AG10803 (cell line): ENCODE measurements around the gene PDLIM3.
A peak's percentile ranks its signal among the peaks of the same experiment; 100 is the strongest.

ENCODE experiments used
- DNase-seq: peaks from one replicate; pipeline ENCODE4 v3.0.0; 2010; ENCODE audit warnings: low read depth
- H3K4me3 ChIP-seq: 2 replicates; pipeline ENCODE4 v1.5.1; 2011; ENCODE audit warnings: mild to moderate bottlenecking, low read length, control low read depth
- TF ChIP-seq, protein P1 (sequence below): conservative IDR thresholded peaks from 2 replicates; pipeline ENCODE4 v1.5.1; 2011; ENCODE audit warnings: mild to moderate bottlenecking, low read length, control low read depth, inconsistent platforms

PDLIM3 gene, protein sequence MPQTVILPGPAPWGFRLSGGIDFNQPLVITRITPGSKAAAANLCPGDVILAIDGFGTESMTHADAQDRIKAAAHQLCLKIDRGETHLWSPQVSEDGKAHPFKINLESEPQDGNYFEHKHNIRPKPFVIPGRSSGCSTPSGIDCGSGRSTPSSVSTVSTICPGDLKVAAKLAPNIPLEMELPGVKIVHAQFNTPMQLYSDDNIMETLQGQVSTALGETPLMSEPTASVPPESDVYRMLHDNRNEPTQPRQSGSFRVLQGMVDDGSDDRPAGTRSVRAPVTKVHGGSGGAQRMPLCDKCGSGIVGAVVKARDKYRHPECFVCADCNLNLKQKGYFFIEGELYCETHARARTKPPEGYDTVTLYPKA

DNA sequence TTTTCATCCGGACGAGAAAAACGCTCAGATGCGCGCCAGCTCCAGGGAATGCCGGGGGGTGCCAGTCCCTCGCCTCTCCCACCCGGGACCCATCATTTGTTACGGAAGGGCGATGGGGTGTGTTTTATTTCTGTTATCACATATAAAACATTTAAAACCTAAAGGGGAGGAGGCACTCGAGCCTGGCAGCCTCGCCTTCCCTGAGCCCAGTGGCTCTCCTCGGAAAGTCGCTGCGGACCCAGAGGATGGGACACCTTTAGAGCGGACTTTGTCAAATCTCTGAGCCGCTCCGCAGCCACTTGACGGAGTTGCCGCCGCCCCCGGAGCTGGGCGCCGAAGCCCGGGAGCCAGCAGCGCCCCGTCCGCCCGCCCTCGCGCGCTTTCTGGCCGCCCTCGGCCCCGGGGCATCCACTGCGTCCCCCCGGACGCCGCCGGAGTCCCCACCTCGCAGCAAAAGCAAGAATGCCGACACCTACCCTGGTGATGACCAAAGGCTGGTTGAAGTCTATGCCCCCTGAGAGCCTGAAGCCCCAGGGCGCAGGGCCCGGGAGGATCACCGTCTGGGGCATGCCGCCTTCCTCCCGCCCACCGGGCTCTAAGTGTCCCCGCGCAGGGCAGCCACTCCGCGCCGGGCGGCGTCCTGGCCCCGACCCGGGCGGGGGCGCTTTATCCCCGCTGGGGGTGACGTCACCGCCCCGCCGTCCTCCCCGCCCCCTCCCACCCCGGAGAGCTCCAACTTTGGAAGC is at the start of gene PDLIM3:
Gene PDLIM3, minus strand, starts transcription at position 642 of the 746 bp plus-strand sequence. Its CDS starts 73 bp downstream, at position 569.
- no peak for DNase-seq
- H3K4me3 ChIP-seq, result peak within 1 kb of the TSS; percentile 51

DNA sequence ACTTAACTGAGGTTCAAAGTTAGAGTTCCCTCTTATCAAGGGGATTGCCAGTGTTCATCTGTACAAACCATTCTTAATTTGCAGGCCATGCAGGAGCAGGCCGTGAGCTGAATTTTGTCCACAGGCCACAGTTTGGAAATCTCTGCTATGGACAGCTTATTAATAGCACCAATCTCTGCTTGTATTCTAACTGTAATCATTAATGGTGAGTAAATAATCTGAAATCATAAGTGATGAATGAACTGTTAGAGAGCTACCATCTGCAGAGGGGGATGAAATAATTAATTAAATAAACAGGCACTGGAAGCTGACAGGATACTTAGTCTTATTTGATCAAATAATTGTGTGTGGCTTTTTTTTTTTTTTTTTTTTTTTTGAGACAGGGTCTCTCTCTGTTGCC is 48.5 kb upstream of the PDLIM3 start:
- DNase-seq, result no peak
- H3K4me3 ChIP-seq, result no peak overlapping the region
- TF ChIP-seq, protein P1, sequence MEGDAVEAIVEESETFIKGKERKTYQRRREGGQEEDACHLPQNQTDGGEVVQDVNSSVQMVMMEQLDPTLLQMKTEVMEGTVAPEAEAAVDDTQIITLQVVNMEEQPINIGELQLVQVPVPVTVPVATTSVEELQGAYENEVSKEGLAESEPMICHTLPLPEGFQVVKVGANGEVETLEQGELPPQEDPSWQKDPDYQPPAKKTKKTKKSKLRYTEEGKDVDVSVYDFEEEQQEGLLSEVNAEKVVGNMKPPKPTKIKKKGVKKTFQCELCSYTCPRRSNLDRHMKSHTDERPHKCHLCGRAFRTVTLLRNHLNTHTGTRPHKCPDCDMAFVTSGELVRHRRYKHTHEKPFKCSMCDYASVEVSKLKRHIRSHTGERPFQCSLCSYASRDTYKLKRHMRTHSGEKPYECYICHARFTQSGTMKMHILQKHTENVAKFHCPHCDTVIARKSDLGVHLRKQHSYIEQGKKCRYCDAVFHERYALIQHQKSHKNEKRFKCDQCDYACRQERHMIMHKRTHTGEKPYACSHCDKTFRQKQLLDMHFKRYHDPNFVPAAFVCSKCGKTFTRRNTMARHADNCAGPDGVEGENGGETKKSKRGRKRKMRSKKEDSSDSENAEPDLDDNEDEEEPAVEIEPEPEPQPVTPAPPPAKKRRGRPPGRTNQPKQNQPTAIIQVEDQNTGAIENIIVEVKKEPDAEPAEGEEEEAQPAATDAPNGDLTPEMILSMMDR, result no peak

More for the DNA sequence above, at the start of gene PDLIM3:
- TF ChIP-seq, protein P1, result no peak

DNA sequence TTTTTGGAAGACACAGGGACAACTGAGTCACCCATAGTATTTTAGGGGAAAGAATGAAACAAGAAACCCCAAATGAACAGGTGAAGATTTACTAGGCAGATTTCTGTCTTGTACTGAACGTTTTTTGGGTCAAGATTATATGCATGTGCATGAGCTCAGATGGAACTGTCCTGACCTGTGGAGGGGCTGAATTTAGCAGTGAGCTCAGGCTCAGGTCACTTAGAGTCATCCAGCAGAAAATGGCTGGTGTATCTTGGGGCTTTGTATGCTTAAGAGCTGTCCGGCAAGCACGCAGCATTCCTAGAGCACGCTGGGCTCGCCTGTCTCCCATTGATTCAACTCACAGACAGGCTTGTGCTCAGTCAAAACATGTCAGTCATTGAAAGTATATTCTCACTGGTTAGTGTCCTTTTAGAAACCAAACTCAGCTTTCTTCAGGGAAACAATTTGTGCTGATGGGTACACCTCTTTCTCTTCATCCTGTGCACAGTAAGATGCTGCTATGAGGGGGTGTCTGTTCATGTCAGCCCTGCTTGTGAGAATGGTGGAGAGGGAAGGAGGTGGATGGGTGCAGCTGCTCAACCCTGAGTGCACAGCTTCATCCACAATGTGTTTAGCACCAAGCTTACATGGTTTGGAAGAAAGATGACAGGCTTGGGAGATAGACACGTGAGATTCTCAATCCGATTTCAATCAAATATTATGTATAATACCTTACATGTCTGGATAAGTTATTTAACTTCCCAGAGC is 47.5 kb upstream of the PDLIM3 start:
- no peak overlapping the region for H3K4me3 ChIP-seq
- TF ChIP-seq, protein P1, result no peak
- no peak for DNase-seq

DNA sequence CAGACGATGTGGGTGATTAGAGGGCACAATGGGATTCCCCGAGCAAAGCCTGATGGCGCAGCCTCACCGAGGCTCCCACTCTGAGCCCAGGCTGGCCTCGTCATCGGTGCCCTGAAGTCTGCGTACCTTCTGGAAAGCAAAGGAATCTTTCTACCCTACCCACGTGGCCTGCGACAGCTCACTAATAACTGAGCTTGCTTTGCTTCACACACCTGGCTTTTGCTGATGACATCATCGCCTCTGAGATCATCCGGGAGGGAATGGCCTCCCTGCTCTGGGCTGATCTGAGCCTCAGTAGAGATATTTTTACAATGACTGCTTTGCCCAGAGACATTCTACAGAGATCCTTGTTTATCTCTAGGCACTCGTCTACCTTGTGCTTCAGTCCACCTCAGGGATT is 45.4 kb upstream of the PDLIM3 start:
- no peak overlapping the region for H3K4me3 ChIP-seq
- DNase-seq, result no peak
- TF ChIP-seq, protein P1, result no peak

DNA sequence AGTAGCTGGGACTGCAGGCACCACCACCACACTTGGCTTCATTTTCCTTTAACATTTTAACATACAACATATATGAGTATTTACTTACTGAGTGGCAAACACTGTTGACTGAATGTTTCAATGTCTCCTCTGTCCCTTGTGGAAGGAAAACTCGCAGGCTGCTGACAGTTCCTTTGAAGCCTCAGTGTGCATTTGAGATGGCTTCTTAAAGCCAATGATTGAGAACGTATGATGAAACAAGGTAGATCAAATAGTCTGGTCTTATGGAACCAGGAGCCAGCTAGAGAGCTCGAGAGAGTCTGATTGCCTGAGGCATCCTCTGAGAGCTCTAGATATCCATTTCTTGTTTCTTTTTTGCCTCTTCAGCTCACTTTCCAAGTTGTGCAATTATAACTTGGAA is 43.0 kb upstream of the PDLIM3 start:
- TF ChIP-seq, protein P1, result no peak
- no peak for DNase-seq

DNA sequence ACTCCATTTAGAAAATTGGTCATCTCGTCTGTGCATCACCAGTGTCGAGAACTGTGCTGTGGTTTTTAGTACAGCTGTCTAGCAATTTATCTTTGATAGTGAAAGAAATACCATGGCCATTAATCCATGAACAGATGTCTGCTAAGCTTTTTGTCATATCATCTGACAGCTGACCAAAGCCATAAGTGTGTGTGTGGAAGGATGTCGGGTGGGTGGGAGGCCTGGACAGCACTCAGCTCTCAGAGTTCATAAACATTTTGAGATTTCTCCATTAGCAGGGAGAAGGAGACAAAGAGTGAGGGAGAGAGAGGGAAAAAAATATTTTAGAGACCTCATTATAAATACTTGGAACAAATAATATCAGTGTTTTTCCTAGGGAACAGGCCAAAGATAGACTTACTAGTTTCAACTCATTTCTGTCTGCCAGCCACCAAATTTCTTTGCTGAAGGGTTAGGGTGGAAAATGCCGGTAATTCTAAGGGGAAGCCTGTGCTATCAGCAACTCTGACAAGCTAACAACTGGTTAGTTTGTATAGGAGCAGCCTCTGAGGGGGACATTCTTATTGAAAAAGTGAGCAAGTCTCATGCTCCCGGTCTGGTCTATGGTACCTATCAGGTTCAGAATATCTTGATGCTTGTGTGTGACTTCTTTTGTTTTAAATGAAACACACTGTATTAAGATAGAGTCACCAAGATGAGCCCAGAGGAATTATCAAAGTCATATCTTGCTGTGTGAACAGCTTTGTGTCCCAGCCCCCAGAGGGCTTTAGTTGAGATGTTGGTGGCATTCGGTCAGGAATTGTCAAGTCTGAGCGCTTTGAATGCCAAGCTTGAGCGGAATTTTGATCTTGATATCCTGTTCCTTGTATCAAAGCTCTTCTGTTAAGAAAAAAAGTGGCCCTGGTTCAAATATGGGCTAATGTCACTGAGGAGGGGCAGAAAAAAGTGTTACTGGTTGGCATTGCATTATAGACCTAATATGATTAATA is 41.9 kb upstream of the PDLIM3 start:
- TF ChIP-seq, protein P1, result no peak
- DNase-seq, result no peak
- H3K4me3 ChIP-seq, result no peak overlapping the region

More for the DNA sequence above, 43.0 kb upstream of the PDLIM3 start:
- no peak overlapping the region for H3K4me3 ChIP-seq
